ENCODE data around the gene BRD4. TPM values are rescaled to one million over a fixed set of nuclear protein-coding genes. Genes with fewer than 3 reads are reported as not detected.

The BRD4 gene
- polyA plus RNA-seq, 2 of the 4 experiments (the other 2 are of a cell fraction), result 8.3 to 22.5 TPM

GRCh38 chr19:15212711-15213110, 119.6 kb downstream of the BRD4 start:
- H3K4me1 ChIP-seq, result peaks cover 29% of the 10 kb centered on the region
- CTCF ChIA-PET, result no interaction called here
- POLR2A ChIA-PET, result no interaction called here
- no peak overlapping the region for H3K27ac ChIP-seq
- FAIRE-seq (no peak), ATAC-seq (no peak), DNase-seq (ENCODE audit: low read depth in 1 of 2, low spot score in 1 of 2) (no peak)
- H3K4me2 ChIP-seq, result no peak overlapping the region
- H3K4me3 ChIP-seq, result no peak overlapping the region
- TF ChIP-seq HES2 (IDR thresholded peaks at IDR 0.05), result no peak
- no peak for TF ChIP-seq MYC (IDR thresholded peaks at IDR 0.05; ENCODE audit: borderline replicate concordance, low read length)
- no peak for TF ChIP-seq RAD21 (conservative IDR thresholded peaks at IDR 0.05 in 1 of 2, IDR thresholded peaks at IDR 0.05 in 1 of 2)
- TF ChIP-seq ELK1 (IDR thresholded peaks at IDR 0.05; ENCODE audit: low read depth, low read length), result no peak
- no peak for TF ChIP-seq MAZ (IDR thresholded peaks at IDR 0.05; ENCODE audit: borderline replicate concordance, low read depth, low read length)
- no peak for TF ChIP-seq POLR2AphosphoS2 (conservative IDR thresholded peaks at IDR 0.05; ENCODE audit: low read length)
- TF ChIP-seq FOSL2 (IDR thresholded peaks at IDR 0.05), result no peak
- no peak for TF ChIP-seq FOSL2 (CRISPR knock-in tag; IDR thresholded peaks at IDR 0.05)
- no peak for TF ChIP-seq ATOH8 (CRISPR knock-in tag; IDR thresholded peaks at IDR 0.05; ENCODE audit: low read depth)
- no peak for TF ChIP-seq SMC3 (IDR thresholded peaks at IDR 0.05)
- 92% methylated on average over 12 of the region's 12 CpGs for WGBS (ENCODE audit: missing lambda C conversion rate)
- no peaks in the 10 kb centered on the region for H3K9me3 ChIP-seq

DNA sequence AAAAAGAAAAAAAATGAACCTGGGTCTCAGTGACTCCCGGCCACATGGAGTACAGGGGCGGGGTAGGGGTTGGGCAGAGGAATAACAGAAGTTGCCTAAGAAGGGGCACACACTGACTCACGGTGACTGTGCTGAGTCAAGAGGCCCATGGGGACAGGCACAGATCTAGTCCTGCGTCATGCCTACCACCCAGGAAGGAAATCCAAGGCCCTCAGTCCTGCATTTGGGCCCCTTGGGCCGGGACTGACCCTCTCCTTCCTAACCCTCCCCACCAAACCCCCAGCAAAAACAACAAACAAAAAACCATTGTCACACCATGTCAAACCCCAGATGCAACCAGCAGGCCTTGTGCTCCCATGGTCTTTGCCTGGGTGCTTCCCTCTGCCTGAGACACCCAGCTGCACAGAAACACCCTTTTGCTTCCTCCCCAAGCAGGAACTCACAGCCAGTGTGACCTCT, 122.0 kb downstream of the BRD4 start:
- ChIA-PET POLR2A (no interaction called here), CTCF (no interaction called here)
- Histone ChIP-seq H3K4me1 (peaks cover 25% of the 10 kb centered on the region), H3K4me2 (peak overlapping the region; percentile 40), H3K4me3 (no peak overlapping the region), H3K9me3 (no peaks in the 10 kb centered on the region), H3K27ac (peak overlapping the region; percentile 72 to 85)
- ATAC-seq, result peak; percentile 90 to 99
- peak; percentile 72 to 91 for DNase-seq (ENCODE audit: low read depth in 1 of 2, low spot score in 1 of 2)
- 16% methylated on average over 4 of the region's 5 CpGs for WGBS (ENCODE audit: missing lambda C conversion rate)
- no peak for FAIRE-seq
- no peak for TF ChIP-seq ESRRA (IDR thresholded peaks at IDR 0.05; ENCODE audit: borderline replicate concordance, low read length)
- peak; percentile 77 for TF ChIP-seq NFE2L2 (conservative IDR thresholded peaks at IDR 0.05; ENCODE audit: low read length)
- no peak for TF ChIP-seq FOSL2 (IDR thresholded peaks at IDR 0.05)
- TF ChIP-seq FOSL2 (CRISPR knock-in tag; IDR thresholded peaks at IDR 0.05), result peak; percentile 81
- TF ChIP-seq HOXB5 (CRISPR knock-in tag; IDR thresholded peaks at IDR 0.05), result peak; percentile 52; the same call in 1 of the 2 replicates
- no peak for TF ChIP-seq HES2 (IDR thresholded peaks at IDR 0.05)
- peak; percentile 41 to 71; a peak in 3 of 4 replicates for TF ChIP-seq CEBPB (IDR thresholded peaks at IDR 0.05)
- 0 out of 5 replicates have a peak, but pooled peaks of 1 of the 2 experiments have one; percentile 45 for TF ChIP-seq JUN (IDR thresholded peaks at IDR 0.05)
- peak; percentile 61; the same call in 1 of the 2 replicates for TF ChIP-seq HOXB13 (CRISPR knock-in tag; IDR thresholded peaks at IDR 0.05; ENCODE audit: low read depth)
- peak; percentile 47 for TF ChIP-seq JUNB (IDR thresholded peaks at IDR 0.05)
- TF ChIP-seq MAFK (IDR thresholded peaks at IDR 0.05; ENCODE audit: partially characterized antibody), result peak; percentile 64
- TF ChIP-seq KDM1A (IDR thresholded peaks at IDR 0.05; ENCODE audit: low read depth), result no peak
- TF ChIP-seq HEYL (CRISPR knock-in tag; IDR thresholded peaks at IDR 0.05), result peak; percentile 73
- no peak for TF ChIP-seq CBX2 (IDR thresholded peaks at IDR 0.05; ENCODE audit: borderline replicate concordance, low read depth)
- TF ChIP-seq ZSCAN20 (CRISPR knock-in tag; IDR thresholded peaks at IDR 0.05), result peak; percentile 87
- TF ChIP-seq ELK1 (IDR thresholded peaks at IDR 0.05; ENCODE audit: low read depth, low read length), result no peak
- no peak for TF ChIP-seq CHD2 (IDR thresholded peaks at IDR 0.05; ENCODE audit: low read length, partially characterized antibody)
- TF ChIP-seq EP300 (IDR thresholded peaks at IDR 0.05), result peak in 1 of 2 experiments; percentile 43; a peak in 1 of 5 replicates
- peak; percentile 64 for TF ChIP-seq MYC (IDR thresholded peaks at IDR 0.05; ENCODE audit: borderline replicate concordance, low read length)
- TF ChIP-seq RFX5 (IDR thresholded peaks at IDR 0.05), result no peak
- TF ChIP-seq ZFP36 (IDR thresholded peaks at IDR 0.05; ENCODE audit: borderline replicate concordance, partially characterized antibody), result no peak
- TF ChIP-seq MAX (IDR thresholded peaks at IDR 0.05), result no peak
- no peak for TF ChIP-seq NPAS2 (CRISPR knock-in tag; IDR thresholded peaks at IDR 0.05; ENCODE audit: borderline replicate concordance)
- TF ChIP-seq, protein P1, sequence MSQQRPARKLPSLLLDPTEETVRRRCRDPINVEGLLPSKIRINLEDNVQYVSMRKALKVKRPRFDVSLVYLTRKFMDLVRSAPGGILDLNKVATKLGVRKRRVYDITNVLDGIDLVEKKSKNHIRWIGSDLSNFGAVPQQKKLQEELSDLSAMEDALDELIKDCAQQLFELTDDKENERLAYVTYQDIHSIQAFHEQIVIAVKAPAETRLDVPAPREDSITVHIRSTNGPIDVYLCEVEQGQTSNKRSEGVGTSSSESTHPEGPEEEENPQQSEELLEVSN (IDR thresholded peaks at IDR 0.05; ENCODE audit: borderline replicate concordance, low read depth), result no peak
- no peak for TF ChIP-seq HDAC2 (IDR thresholded peaks at IDR 0.05)
- no peak for TF ChIP-seq ZNF302 (CRISPR knock-in tag; IDR thresholded peaks at IDR 0.05)
- TF ChIP-seq CBX8 (IDR thresholded peaks at IDR 0.05), result no peak
- 0 out of 2 replicates have a peak, but pooled peaks have one; percentile 33 for TF ChIP-seq TP53 (CRISPR knock-in tag; IDR thresholded peaks at IDR 0.05)
- TF ChIP-seq SMC3 (IDR thresholded peaks at IDR 0.05), result no peak
- no peak for TF ChIP-seq SREBF2 (IDR thresholded peaks at IDR 0.05)
- TF ChIP-seq RARB (CRISPR knock-in tag; IDR thresholded peaks at IDR 0.05), result peak; percentile 80; the same call in 1 of the 2 replicates

Data from A549 (cell line).